HG02973 (cell line): ENCODE data around the gene OPRD1.

Source experiments
- ATAC-seq: cut with Tn5 transposase; IDR thresholded peaks from one replicate; pipeline ENCODE4 v1.9.1; 2021; ENCODE audit warnings: moderate library complexity; ENCODE audit not compliant: unreplicated experiment

OPRD1 gene

DNA sequence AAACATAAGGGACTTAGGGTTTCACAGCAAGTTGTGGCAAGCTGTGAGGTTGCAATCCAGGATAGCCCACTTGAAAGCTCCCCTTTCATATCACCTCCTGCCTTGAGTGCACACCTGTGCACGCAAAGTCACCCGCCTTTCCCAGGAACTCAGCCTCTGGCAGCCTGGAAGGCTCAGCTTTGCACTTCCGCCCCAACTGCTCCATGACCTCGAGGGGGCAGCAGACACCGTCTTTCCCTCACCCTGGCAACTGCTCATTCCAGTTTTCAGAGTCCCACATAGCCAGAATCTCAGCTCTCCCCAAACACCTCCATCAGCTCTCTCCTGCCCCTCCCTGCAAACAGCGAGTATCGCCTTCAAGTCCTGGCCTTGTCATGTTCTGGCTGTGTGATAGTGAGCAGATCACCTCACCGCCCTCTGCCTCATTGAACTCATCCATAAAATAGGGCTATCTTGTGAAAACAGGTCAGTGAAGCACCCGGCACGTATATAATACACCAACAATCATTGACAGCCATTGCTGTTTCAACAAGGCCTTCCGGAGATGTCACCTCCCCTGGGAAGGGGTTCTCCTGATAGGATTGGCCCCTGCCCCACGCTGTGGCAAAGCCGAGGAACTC is 70.1 kb downstream of the OPRD1 start:
- no peak for ATAC-seq

DNA sequence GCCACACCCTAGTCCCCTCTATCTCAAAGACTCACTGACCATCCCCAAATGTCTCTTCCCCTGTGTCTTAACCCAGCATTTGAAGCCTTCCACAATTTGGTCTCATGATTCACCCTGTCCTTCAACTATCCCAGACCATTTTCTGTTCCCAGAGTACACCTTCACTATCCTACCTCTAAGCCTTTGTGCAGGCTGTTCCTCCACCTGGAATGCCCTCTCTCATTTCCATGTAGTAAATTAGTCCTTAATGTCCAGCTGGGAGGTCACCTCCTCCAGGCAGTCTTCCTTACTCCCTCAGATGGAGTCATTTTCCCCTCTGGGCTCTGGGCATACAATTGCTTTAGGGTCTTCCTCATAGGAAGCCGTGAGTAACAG is 71.3 kb downstream of the OPRD1 start:
- no peak for ATAC-seq

DNA sequence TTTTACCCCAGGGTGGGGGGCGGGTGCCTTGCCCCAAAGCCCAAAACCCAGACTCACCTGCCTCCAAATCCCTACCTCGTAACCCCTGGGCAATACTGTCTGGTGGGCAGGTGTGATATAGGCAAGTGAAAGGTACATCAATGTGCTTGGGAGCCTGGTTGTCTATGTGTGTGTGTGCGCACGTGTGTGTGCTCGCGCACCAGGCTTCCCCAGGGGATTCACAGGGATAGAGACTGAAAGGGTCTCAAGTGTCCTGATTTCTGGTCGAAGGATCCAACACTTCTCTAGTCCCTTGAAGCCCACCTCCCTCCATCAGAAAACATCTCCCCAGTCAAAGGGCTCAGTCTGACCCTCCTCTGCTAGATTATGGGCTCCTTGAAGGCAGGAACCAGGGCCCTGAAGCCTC is 73.5 kb downstream of the OPRD1 start:
- ATAC-seq: no peak

DNA sequence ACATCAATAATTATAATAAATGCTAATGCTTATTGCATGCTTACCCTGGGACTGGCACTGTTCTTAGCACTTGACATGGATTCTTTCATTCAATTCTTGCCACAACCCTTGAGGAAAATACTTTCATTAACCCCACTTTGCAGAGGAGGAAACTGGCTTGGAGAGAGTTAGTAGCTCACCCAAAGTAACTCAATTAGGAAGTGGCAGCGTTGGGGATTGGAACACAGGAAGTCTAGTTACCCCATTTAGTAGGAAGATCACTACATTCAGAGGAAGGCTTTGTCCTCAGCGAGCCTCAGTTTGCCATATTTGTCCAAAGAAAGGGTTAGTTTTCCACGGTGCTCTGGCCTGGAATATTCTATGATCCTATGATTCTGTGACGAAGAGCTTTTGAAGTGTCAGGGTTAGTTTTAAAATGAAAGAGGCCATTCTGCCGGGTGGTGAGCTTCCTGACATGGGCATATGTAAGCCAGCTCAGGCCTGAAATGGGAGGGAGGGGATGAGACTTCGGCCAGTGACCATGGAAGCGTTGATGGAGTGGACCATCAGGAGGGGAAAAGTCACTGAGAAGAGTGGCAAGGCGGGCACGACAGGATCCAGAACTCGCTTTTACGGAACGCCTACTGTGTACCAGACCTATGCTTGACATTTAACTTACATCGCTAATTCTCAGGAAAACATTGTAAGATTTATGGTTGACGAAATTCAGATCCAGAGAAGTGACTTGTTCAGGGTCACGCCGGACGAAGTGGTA is 74.2 kb downstream of the OPRD1 start:
- no peak for ATAC-seq

DNA sequence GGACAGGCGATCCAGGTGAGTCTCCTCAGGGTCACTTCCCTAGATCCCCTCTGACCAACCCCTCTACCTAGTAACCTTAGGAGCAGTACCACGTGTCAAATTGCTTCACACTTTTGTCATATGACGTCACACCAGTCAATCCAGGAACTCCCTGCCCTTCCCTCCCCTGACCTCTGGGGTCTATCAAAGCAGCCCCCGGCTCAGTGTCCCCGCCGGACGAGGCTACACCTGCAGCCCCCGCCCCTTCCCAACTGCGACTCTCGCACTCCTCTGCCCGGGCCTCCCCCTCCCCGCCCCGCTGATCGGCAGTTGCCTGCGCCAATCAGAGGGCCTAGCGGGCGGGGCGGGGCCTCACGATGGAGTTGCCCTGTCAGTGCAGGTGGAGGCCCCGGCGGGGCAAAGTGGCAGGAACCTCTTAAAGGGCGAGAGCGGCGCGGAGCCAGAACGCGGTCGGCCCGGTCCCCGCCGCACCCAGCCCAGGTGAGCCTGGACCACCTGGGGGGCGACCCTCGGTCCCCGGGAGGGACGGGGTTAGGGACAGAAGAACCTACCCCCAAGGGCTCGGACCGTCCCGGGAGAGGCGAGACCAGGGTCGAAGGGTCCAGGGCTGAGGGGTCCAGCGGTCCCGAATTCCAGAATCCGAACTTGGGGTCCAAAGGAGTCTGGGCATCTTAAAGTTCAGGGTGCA is 74.9 kb downstream of the OPRD1 start:
- ATAC-seq: peak; percentile 56

DNA sequence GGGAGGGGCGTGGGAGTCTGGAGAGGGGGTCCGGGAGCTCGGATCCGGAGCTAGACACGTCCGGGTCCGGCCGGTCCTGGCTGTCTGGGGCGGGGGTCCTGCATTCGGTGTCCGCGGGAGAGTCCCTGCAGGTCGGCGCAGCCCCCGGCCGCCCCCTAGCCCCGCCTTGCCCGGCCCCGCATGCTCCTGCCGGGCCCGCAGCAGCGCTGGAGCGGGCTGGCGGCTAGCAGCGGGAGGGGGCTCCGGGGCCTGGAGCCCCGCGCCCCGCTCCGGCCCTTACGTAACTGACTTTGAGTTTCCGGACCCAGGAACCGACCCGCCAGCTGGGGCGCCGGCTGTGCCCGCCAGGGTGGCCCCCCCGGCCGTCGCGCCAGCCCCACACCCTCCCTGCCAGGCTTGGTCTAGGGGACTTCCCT is 75.5 kb downstream of the OPRD1 start:
- ATAC-seq: no peak

DNA sequence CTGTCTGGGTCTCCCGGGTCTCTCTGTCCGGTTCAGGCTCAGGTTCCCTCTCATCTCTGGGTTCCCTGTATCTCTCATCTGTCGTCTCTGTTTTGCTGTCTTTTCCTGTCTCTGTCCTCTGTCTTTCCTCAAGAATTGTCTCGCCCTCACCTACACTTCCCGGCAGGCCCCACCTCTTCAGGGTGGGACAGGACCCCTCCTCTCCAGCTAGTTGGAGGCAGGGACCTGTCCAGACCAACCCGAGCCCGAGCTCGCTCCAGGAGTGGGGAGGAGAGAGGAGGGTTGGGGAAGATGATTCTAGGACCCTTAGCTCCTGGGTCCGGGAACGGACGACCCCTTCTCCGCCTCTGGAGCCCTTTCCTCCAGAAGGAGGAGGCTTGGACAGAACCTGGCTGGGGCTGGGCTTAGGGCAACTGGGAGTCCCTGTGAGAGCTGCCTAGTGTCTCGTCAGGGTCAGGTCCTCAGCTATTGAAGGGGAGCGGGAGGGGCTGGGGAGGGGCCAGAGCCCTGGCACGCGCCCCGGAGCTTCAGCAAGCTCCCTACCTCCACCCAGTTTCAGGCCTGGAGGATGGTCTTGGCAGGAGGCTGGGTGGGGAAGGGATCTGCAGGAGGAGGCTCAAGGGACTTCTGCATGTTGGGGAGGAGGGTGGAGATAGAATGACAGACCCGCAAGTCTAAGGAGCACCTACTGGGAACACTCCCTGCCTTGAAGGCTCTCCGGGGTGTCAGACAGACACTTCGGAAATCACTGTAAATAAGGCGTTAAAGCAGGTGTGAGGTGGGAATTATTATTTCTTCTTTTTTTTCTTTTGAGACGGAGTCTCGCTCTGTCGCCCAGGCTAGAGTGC is 76.1 kb downstream of the OPRD1 start:
- no peak for ATAC-seq

DNA sequence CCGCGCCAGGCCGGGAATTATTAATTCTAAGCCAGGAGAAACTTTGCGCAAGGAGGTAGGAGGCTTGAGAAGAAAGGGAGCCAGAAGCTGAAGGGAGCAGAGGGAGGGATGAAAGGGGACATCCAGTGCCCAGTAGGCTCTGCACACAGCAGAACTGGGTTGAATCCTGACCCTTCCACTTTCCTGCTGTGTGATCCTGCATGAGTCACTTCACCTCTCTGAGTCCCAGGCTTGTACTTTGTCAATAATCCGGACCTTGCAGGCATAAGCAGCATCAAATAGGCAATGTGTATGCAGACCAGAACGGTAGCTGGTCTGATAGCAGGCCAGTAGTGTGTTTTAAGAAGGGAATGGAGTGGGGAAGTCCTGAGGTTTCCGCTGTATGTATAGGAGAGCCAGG is 76.9 kb downstream of the OPRD1 start:
- ATAC-seq: no peak

DNA sequence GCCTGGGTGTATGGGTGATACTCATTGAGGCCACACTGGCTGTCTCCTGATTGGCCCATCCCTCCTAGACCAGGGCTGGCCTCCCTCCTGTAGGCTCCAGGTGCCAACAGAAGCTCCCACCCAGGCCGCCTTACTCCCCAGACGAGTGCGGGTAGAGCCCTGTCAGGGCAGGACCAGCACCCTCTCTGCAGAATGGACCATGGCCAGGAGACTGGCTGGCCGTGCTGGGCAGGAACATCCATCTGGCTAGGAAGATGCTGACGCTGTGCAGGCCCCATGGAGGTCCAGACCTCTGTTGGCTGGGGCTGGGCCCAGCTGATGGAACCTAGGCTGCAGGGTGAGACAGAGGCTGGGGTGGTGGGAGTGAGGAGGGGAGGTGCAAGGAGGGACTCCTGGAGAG is 77.4 kb downstream of the OPRD1 start:
- no peak for ATAC-seq

DNA sequence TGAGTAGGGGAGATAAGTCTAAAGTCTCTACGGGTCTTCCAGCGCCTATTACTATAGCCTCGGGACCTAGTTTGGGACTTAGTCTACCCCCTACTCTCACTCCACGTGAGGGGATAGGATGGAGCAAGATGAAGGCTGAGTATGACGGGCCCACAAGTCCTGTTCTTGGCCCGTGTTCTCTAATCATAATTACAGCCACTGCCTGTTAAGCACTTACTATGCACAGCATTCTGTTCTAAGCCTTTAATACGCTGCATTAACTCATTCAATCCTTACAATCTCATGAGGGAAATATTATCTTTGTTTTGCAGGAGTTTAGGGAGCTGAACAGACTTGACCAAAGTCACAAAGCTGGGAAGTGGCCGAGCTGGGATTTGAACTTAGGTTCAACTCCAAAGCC is 78.5 kb downstream of the OPRD1 start:
- no peak for ATAC-seq

DNA sequence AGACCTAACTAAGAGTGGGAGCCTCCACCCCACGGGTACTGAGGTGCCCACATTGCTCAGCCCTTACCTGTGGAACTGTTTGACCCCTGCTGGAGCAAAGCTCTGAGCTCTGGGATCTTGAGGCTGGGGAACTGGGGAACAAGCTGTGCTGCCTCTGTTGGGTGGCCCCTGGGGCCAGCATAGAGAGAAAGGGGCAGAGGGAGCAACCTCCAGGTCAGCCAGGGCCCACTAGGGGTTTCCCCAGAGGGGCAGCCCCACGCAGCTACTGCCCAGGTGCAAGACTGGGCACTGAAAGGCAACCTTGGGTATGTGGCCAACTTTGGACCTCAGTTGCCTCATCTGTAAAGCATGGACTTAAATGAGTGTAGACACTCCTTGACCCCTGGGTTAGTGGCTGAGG is 78.9 kb downstream of the OPRD1 start:
- no peak for ATAC-seq

DNA sequence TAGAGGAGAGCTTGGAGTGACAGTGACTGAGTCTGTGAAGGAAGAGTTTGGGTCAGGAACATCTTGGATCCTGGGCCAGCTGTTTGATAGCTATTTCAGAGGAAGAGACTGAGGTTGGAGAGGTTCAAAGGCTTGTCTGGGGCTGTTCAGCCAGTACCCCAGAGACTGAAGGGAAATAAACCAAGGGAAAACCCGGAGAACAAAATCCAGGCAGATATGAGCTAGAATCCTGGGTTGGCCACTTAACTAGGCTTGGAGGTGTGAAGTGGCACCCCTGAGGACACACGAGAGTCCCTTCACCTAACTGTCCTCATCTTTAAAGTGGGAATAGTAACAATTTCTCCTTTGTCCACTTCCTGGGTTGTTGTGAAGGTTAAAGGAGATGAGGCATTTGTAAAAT is 79.3 kb downstream of the OPRD1 start:
- no peak for ATAC-seq

DNA sequence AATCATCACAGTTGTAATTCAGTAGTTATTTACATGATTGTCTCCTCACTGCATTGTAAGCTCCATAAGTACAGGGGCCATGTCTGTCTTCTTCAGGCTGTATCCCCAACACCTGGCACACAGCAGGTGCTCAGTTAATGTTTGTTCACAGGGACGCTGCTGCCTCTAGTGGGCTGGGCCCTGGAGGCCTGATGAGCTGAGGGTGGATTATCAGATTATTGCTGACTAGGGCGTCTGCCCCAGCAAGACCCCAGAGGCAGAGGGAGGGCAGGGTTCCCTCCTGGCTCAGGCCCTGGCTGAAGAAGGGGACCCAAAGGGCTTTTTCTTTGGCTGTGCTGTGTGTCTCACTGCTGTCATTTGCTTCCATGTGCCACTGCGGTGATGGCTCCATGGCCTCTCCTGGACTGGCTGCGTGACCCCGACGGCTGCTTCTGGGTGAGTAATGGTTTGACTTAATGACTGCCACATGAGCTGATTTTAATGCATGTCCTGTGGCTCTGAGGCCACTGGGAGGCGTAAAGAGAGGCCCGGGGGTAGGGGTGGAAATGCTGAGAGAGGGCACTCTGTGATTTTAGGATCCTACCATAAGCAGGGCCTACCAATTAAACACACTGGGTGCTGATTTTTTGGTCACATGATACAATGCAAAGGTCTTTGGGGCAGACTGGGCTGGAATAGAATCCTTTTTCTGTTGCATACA is 81.6 kb downstream of the OPRD1 start:
- ATAC-seq: no peak

DNA sequence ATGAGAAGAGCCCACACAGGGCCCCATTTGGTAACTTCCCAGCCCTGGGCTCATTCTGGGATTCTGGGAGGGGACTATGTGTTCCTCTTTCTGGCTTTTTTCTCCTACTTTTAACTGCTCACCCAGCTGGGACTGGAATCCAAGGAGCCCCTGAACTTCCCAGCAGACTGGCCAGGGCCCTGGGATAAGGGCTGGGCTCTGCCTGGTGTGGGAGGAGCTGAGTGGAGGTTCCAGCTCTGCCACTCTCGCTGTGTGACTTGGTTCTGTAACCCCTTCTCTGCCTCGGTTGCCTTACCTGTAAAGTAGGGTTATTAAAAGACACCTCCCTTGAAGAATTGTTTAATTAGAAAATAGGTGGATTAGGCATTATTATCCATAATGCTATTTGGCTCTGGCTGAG is 82.8 kb downstream of the OPRD1 start:
- ATAC-seq: no peak

DNA sequence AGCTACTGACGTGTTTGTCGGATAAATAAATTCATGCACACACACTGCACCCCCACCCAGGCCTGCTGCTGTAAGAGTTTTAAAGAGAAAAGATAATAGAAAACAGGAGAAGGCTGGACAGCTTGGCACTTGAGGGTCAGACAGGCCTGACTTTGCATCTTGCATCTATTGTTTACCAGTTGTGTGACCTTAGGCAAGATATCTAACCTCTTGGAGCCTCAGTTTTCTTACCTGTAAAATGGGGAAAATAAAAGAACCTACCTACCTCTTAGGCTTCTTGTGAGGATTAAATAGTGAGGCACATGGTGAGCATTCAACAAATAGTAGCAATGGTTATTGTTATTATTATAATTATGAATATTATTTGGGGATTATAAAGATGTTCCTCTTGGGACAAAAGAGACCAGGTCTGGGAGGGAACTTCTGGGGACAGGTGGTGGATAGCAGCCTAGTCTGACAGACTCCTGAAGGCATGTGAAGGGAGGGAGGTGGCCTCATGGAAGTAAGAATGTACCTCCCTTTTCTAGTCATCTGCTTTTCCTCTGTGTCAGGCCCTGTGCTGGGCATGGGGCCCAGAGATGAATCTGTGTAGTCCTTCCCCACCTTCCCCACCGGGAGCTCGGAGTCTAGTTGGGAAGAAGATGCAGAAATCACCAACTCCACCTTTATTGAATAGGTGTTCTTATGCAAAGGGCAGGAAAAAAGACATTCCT is 84.1 kb downstream of the OPRD1 start:
- no peak for ATAC-seq

DNA sequence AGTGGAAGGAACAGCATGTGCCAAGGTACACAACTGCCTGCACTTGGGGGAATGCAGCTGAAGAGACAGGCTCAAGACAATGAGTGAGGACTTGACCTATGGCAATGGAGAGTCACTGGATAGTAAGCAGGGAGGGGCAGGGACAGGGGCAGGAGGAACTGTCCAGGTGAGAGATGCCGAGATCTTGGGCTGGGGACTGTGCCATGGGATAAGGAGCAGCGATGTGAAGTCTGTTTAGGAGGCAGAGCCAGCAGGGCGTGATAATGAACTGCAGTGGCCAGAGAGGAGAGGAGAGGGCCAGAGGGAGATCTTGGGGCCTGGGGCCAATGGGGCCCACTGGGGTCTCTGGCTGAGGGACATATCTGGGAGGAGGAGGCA is 84.6 kb downstream of the OPRD1 start:
- no peak for ATAC-seq

DNA sequence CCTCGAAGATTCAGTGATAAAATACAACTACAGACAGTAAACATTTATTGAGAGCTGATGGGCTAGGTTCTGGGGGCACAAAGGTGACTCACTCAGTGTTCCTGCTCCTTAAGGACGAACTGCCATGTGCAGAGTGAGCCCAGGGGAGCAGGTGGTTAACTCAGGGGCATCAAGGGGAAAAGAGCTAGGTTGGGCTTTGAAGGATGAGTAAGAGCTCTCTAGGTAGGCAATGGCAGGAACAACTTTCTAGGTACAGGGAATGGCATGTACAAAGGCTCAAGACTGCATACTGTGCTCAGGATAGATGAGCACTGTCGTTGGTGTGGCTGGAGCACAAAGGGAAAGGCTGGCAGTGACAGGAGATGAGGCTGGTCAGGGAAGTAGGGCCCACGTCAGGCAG is 85.8 kb downstream of the OPRD1 start:
- ATAC-seq: no peak

DNA sequence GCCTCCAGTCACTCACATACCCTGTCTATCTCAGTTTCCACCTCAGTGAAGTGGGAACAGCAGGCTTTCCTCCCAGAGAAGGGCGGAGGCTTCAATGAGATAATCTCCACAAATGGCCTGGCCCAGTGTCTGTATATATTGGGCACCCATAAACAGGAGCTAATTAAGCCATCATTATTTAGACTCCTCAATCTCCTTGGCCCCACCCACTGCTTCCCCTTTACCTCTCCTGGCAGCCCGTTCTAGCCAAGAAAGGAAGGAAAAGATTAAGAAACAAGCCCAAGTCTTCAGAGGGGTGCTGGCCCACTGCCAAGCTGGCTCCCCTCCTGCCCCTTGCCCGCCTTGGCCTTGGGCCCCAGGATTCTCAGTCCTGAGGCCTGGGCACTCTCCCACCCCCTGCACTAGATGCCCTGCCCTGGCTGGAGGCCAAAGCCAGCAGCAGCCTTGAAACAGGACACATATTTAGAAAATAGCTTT is 86.5 kb downstream of the OPRD1 start:
- ATAC-seq: no peak

DNA sequence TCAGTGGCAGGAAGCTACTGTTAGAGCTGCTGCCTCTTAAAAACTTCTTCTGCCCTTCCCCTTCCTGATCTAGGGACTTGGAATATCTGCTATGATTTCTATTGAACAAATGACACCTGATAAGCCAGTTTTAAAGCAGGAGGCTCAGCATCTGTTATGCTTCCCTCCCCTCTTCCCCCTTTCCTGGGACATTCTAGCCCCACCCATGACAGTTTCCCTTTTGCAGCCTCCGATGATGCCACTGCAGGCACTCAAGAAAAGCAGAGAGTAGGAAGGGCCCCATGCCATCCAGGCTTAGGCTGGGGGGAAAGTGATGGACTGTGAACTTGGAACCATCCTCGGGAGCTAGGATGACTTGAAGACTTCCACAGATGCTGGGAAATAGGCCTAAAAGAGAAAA is 87.3 kb downstream of the OPRD1 start:
- no peak for ATAC-seq

DNA sequence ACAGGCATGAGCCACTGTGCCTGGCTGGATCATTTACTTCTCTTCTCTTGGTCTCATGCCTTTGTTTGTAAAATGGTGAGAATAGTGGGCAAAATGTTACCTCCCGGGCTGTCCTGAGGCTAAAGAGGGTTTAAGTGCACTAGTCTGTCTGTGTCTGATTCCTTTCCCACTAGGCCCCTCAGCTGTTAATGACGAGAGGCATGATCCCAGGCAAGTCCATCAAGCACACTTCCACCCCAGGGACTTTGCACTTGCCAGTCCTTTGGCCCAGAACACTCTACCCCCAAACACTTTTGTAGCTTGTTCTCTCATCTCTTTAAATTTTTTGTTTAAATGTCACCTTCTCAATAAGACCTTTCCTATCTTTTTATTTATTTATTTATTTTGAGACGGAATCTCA is 88.6 kb downstream of the OPRD1 start:
- ATAC-seq: no peak
